Spleen (tissue), 13 donors: Measurements from ENCODE around the gene PLAC9. TPM values are rescaled to one million over a fixed set of nuclear protein-coding genes. Genes with fewer than 3 reads are reported as not detected.
"Not testable (repeated sequence)": the region's sequence is repeated elsewhere in the genome, so short reads cannot be mapped to it uniquely, and the experiment has no call there.

Source experiments
- DNase-seq: peaks from one replicate; pipeline ENCODE4 v3.0.0-alpha.2; 2020
- H3K27ac ChIP-seq, 8 donors: fragments of 200-600 bp; sonication (generic) in 7 of 8; 1 replicate in 4 of 8; 2 replicates in 4 of 8; pipeline versions ENCODE4 v1.5.0 to v1.8.0; 2016 to 2021; ENCODE audit warnings: inconsistent platforms in 4 of 8, mild to moderate bottlenecking in 4 of 8, moderate library complexity in 1 of 8
- H3K27me3 ChIP-seq, 7 donors: fragments of 200-600 bp; sonication (generic) in 6 of 7; replicated peaks in 1 of 7; 1 replicate in 4 of 7; 2 replicates in 3 of 7; pipeline versions ENCODE4 v1.5.0 to v1.8.0; 2016 to 2021; ENCODE audit warnings: inconsistent platforms in 3 of 7, mild to moderate bottlenecking in 1 of 7
- H3K36me3 ChIP-seq, 6 donors: fragments of 200-600 bp; sonication (generic) in 5 of 6; 1 replicate in 4 of 6; 2 replicates in 2 of 6; pipeline versions ENCODE4 v1.5.0 to v1.8.0; 2016 to 2021; ENCODE audit warnings: inconsistent platforms in 2 of 6
- H3K4me1 ChIP-seq, 6 donors: fragments of 200-600 bp; sonication (generic) in 5 of 6; 1 replicate in 3 of 6; 2 replicates in 3 of 6; pipeline versions ENCODE4 v1.5.0 to v1.8.0; 2016 to 2021; ENCODE audit warnings: inconsistent platforms in 3 of 6
- H3K4me3 ChIP-seq, 8 donors: fragments of 200-600 bp; sonication (generic) in 7 of 8; 1 replicate in 4 of 8; 2 replicates in 4 of 8; pipeline versions ENCODE4 v1.5.0 to v1.8.0; 2016 to 2021; ENCODE audit warnings: inconsistent platforms in 4 of 8, mild to moderate bottlenecking in 4 of 8, moderate library complexity in 2 of 8
- H3K9me3 ChIP-seq, 8 donors: fragments of 200-600 bp; sonication (generic) in 7 of 8; 1 replicate in 4 of 8; 2 replicates in 4 of 8; pipeline versions ENCODE4 v1.5.0 to v1.8.0; 2016 to 2021; ENCODE audit warnings: inconsistent platforms in 4 of 8
- POLR2A ChIP-seq, 3 donors: fragments of 450-650 bp; IDR thresholded peaks; one replicate each; pipeline ENCODE4 v1.5.1; 2017; ENCODE audit warnings: antibody characterized with exemption in 3 of 3, mild to moderate bottlenecking in 1 of 3
- POLR2AphosphoS5 ChIP-seq, 3 donors: sonication (generic); formaldehyde crosslinking; IDR thresholded peaks; one replicate each; pipeline ENCODE4 v1.5.1; 2017; ENCODE audit warnings: antibody characterized with exemption in 3 of 3
- WGBS, 5 donors: extraction: QIAGEN DNeasy Blood & Tissue Kit in 3 of 5; methylation state at CpG; one replicate each; pipeline versions ENCODE4 v1.1.5 to v1.1.7; 2013 to 2018; 5-methylcytosine and 5-hydroxymethylcytosine counted together
- intact Hi-C: fragments of 100-400 bp; cut with DNase I; formaldehyde crosslinking; loops from one replicate; pipeline ENCODE4 v1.15.0; 2023; ENCODE audit warnings: low total_unique reads
- long read RNA-seq, 2 donors: transcript quantifications; one replicate each; lab custom pipeline, GENCODE V29; 2026
- polyA plus RNA-seq, 3 donors: library from polyadenylated mRNA; stranded (reverse); fragments of 200-250 nt; gene quantifications; one replicate each; pipeline ENCODE4 v1.2.1, GENCODE V29; 2013
- total RNA-seq, 7 donors: library from RNA; depleted of rRNA in 3 of 7; stranded (reverse); fragments of >200 nt in 3 of 7; fragmentation: NEBNext Ultra II Directional in 4 of 7; extraction: Animal tissue kit (Norgen Biotek cat#: 25700) in 4 of 7; gene quantifications; one replicate each; pipeline versions ENCODE4 v1.1.0 to v1.2.1, GENCODE V29; 2016 to 2021
- TF ChIP-seq, protein P1 (sequence below), 11 experiments: fragments of 200-600 bp in 7 of 11; fragments of 450-650 bp in 4 of 11; sonication (generic) in 4 of 11; IDR thresholded peaks in 8 of 11; conservative IDR thresholded peaks in 3 of 11; 1 replicate in 7 of 11; 2 replicates in 4 of 11; pipeline versions ENCODE4 v1.4.0 to v1.8.0; 2016 to 2021; ENCODE audit warnings: antibody characterized with exemption in 11 of 11, inconsistent platforms in 4 of 11, mild to moderate bottlenecking in 1 of 11
- donor health status: healthy with polysubstance abuse.
- donor health status: DM: no; HTN: no; CAD: no; lungs with moderate emphysema.
- donor health status: DM: no; HTN: no; CAD: no.
- donor health status: Bipolar disorder and iron deficiency.
- donor health status: healthy.
- donor health status: DM: no; HTN: no; CAD: no.
- donor health status: DM: yes; HTN: yes; CAD: no.

PLAC9 gene, protein sequence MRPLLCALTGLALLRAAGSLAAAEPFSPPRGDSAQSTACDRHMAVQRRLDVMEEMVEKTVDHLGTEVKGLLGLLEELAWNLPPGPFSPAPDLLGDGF
- total RNA-seq (1 to 10 TPM in 6 of 7 donors, not detected in 1; 1.0 to 3.8 (median 2.0) TPM), polyA plus RNA-seq (1 to 10 TPM; 5.6 to 8.0 (median 6.7) TPM)
- long read RNA-seq, donor 1, transcript PLAC9-201 (4 exons, 785 nt), result major isoform, 7 of 9 reads
- long read RNA-seq, donor 1, partial matches to known transcripts, result 0 of 9 reads
- long read RNA-seq, donor 1, other reads (novel, unspliced or antisense), result 0 of 9 reads
- long read RNA-seq, donor 2, transcript PLAC9-201 (4 exons, 785 nt), result major isoform, 18 of 22 reads
- long read RNA-seq, donor 2, partial matches to known transcripts, result 0 of 22 reads
- long read RNA-seq, donor 2, other reads (novel, unspliced or antisense), result 0 of 22 reads

DNA sequence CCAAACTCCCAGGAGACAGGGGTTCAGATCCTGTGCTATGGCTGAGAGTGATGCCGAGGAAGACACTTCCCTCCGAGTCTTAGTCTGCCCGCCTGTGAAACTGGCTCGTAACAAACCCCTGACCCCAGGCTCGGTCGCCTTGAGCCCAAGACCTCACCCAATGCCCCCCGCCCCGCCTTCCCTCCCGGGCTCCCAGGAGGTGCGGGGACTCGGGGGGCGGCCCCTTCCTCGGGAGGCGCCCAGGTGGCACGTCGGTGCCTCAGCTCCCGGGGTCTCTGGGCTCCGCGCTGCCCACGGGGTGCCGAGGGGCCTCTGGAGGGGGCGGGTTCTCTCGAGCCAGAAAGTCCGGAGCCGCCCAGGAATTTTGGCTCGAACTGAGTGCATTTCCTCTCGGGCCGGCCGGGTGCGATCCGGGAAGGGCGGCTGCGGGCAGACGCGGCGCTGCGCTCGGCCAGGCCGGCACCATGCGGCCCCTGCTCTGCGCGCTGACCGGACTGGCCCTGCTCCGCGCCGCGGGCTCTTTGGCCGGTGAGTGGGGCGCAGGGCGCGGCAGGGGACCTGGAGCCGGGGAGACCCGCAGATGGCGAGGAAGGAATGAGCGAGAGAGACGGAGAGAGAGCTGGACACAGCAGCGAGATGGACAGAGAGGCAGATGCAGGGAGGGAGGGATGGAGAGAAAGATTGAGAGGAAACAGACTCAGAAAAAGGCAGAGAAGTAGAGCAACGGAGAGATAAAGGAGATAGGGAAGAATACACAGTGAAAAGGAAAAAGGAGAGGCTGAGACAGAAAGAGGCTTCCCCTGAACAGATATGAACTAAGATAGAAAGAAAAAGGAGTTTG lies at the start of gene PLAC9:
Gene PLAC9, plus strand, starts transcription at position 432 of the 841 bp plus-strand sequence. Its CDS starts 33 bp downstream, at position 465.
- Histone ChIP-seq H3K9me3 (no peaks in the 10 kb centered on the region), H3K27me3 (peaks cover 0 to 60% (median 15%) of the 10 kb centered on the region in 7 donors), H3K27ac (peak within 1 kb of the TSS in 2 of 8 donors; percentile 18 to 50), H3K36me3 (no peaks in the 10 kb centered on the region), H3K4me3 (peak within 1 kb of the TSS in 7 of 8 donors; percentile 10 to 61 (median 18)), H3K4me1 (peaks cover 0 to 19% (median 11%) of the 10 kb centered on the region in 6 donors)
- intact Hi-C loops, result no loop called here
- no peak for DNase-seq
- 4 to 7% (median 5%) methylated on average over 40 to 58 of the region's 58 CpGs for WGBS, 5 donors
- peak in 2 of 3 donors; percentile 42 to 60 for TF ChIP-seq POLR2AphosphoS5 (IDR thresholded peaks at IDR 0.05)
- no peak for TF ChIP-seq POLR2A (IDR thresholded peaks at IDR 0.05)

DNA sequence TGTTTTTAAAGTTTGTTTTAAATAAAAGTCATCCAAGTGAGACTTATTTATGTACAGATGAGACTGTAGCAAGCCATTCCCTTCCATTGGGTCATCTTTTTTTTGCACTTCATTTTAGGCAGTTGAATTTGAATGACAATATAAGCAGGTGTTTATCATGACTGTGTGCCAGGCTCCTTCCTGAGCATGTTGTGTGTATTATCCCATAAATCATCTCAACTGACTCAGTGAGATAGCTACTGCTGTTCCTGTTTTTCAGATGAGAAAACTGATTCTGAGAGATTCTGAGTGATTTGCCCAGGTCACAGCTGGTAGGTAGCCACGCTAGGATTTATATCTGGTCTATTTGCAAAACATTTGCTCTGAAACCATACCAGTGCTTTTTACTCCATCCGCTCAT lies 42.4 kb upstream of the PLAC9 start:
- TF ChIP-seq POLR2AphosphoS5 (IDR thresholded peaks at IDR 0.05) (no peak), POLR2A (IDR thresholded peaks at IDR 0.05) (no peak)
- TF ChIP-seq, protein P1, sequence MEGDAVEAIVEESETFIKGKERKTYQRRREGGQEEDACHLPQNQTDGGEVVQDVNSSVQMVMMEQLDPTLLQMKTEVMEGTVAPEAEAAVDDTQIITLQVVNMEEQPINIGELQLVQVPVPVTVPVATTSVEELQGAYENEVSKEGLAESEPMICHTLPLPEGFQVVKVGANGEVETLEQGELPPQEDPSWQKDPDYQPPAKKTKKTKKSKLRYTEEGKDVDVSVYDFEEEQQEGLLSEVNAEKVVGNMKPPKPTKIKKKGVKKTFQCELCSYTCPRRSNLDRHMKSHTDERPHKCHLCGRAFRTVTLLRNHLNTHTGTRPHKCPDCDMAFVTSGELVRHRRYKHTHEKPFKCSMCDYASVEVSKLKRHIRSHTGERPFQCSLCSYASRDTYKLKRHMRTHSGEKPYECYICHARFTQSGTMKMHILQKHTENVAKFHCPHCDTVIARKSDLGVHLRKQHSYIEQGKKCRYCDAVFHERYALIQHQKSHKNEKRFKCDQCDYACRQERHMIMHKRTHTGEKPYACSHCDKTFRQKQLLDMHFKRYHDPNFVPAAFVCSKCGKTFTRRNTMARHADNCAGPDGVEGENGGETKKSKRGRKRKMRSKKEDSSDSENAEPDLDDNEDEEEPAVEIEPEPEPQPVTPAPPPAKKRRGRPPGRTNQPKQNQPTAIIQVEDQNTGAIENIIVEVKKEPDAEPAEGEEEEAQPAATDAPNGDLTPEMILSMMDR (IDR thresholded peaks at IDR 0.05 in 8 of 11, conservative IDR thresholded peaks at IDR 0.05 in 3 of 11), result no peak
- H3K4me3 ChIP-seq, result no peak overlapping the region
- no peaks in the 10 kb centered on the region for H3K27me3 ChIP-seq
- no peaks in the 10 kb centered on the region for H3K4me1 ChIP-seq
- no peak overlapping the region for H3K27ac ChIP-seq
- no peaks in the 10 kb centered on the region for H3K9me3 ChIP-seq
- DNase-seq, result no peak
- 57 to 65% (median 61%) methylated on average over 2 of the region's 2 CpGs for WGBS, 5 donors
- intact Hi-C loops, result no loop called here
- peaks cover 0 to 63% (median 18%) of the 10 kb centered on the region in 6 donors for H3K36me3 ChIP-seq

DNA sequence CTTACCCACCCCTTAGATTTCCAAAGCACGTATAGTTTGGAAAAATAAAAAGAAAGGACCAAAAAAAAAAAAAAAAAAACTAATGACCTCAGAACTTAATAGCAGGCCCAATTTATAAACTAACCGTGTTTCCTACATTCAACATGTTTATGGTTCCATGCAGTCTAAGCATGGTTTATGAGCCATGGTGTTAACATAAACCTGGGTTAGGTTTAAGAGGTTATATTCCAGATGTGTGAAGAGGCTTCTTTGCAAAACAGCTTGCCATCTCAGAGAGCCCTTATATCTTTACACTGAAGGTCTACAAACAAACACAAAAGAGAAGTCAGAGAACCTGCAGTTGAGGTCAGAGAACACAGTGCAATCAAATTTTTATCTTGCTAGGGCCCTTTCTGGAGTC lies 38.3 kb upstream of the PLAC9 start:
- H3K4me1 ChIP-seq, result no peaks in the 10 kb centered on the region
- intact Hi-C loops, result no loop called here
- H3K4me3 ChIP-seq, result no peak overlapping the region
- H3K9me3 ChIP-seq, result no peaks in the 10 kb centered on the region
- TF ChIP-seq POLR2AphosphoS5 (IDR thresholded peaks at IDR 0.05) (no peak), POLR2A (IDR thresholded peaks at IDR 0.05) (no peak)
- TF ChIP-seq, protein P1 (IDR thresholded peaks at IDR 0.05 in 8 of 11, conservative IDR thresholded peaks at IDR 0.05 in 3 of 11), result no peak
- peaks cover 0 to 24% (median 5%) of the 10 kb centered on the region in 6 donors for H3K36me3 ChIP-seq
- 72 to 96% (median 87%) methylated on average over 2 of the region's 2 CpGs for WGBS, 5 donors
- H3K27me3 ChIP-seq, result no peaks in the 10 kb centered on the region
- DNase-seq, result no peak
- no peak overlapping the region for H3K27ac ChIP-seq

DNA sequence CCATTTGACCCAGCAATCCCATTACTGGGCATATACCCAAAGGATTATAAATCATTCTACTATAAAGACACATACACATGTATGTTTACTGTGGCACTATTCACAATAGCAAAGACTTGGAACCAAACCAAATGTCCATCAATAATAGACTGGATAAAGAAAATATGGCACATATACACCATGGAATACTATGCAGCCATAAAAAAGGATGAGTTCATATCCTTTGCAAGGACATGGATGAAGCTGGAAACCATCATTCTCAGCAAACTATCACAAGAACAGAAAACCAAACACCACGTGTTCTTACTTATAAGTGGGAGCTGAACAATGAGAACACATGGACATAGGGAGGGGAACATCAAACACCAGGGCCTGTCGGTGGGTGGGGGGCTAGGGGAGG lies 34.3 kb upstream of the PLAC9 start:
- H3K27ac ChIP-seq, H3K36me3 ChIP-seq, intact Hi-C loops, H3K9me3 ChIP-seq, H3K4me3 ChIP-seq, H3K27me3 ChIP-seq, DNase-seq, H3K4me1 ChIP-seq: not testable (repeated sequence)
- 81 to 97% (median 90%) methylated on average over 2 of the region's 2 CpGs for WGBS, 5 donors

DNA sequence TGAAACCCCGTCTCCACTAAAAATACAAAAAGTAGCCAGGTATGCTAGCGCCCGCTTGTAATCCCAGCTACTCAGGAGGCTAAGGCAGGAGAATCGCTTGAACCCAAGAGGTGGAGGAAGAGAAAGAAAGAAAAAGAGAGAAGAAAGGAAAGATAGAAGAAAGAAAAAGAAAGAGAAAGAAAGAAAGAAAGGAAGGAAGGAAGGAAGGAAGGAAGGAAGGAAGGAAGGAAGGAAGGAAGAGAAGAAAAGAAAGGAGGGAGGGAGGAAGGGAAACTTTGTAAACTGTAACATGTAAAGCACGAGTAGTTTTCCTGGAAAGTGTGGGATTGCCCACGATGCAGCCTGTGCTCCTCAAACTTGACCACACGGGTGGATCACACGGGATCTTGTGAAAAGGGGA lies 33.2 kb upstream of the PLAC9 start:
- H3K36me3 ChIP-seq, H3K4me1 ChIP-seq, DNase-seq, H3K27me3 ChIP-seq, H3K9me3 ChIP-seq, H3K27ac ChIP-seq, intact Hi-C loops, H3K4me3 ChIP-seq: not testable (repeated sequence)
- 81 to 86% (median 84%) methylated on average over 8 of the region's 8 CpGs for WGBS, 5 donors
